ENCODE data around the gene RIOX2. TPM values are rescaled to one million over a fixed set of nuclear protein-coding genes. Genes with fewer than 3 reads are reported as not detected.
A peak's percentile ranks its signal among the peaks of the same experiment; 100 is the strongest.
"Not testable (repeated sequence)": the region's sequence is repeated elsewhere in the genome, so short reads cannot be mapped to it uniquely, and the experiment has no call there.

The RIOX2 gene
- polyA plus RNA-seq (ENCODE audit: insufficient read length in 3 of 3): 10 to 100 TPM; 31.8 to 41.6 (median 33.2) TPM
- long read RNA-seq, donor 1, partial matches to known transcripts: 23 of 25 reads
- long read RNA-seq, donor 1, other reads (novel, unspliced or antisense): 0 of 25 reads
- long read RNA-seq, donor 2, partial matches to known transcripts: 0 of 2 reads
- long read RNA-seq, donor 2, other reads (novel, unspliced or antisense): 0 of 2 reads
- long read RNA-seq, donor 3, full-length matches to known transcripts: 8 of 8 reads
- long read RNA-seq, donor 3, partial matches to known transcripts: 0 of 8 reads
- long read RNA-seq, donor 3, other reads (novel, unspliced or antisense): 0 of 8 reads
- long read RNA-seq, donor 4, full-length matches to known transcripts: 3 of 3 reads
- long read RNA-seq, donor 4, partial matches to known transcripts: 0 of 3 reads
- long read RNA-seq, donor 4, other reads (novel, unspliced or antisense): 0 of 3 reads
- long read RNA-seq, donor 5: 0 reads
- long read RNA-seq, donor 6, partial matches to known transcripts: 0 of 4 reads
- long read RNA-seq, donor 6, other reads (novel, unspliced or antisense): 0 of 4 reads
- long read RNA-seq, donor 7, partial matches to known transcripts: 0 of 7 reads
- long read RNA-seq, donor 7, other reads (novel, unspliced or antisense): 0 of 7 reads
- long read RNA-seq, donor 8, transcript RIOX2-203 (10 exons, 2,341 nt): major isoform, 10 of 12 reads
- long read RNA-seq, donor 8, partial matches to known transcripts: 0 of 12 reads
- long read RNA-seq, donor 8, other reads (novel, unspliced or antisense): 0 of 12 reads
- long read RNA-seq, donor 9, full-length matches to known transcripts: 5 of 5 reads
- long read RNA-seq, donor 9, partial matches to known transcripts: 0 of 5 reads
- long read RNA-seq, donor 9, other reads (novel, unspliced or antisense): 0 of 5 reads
- long read RNA-seq, donor 10, partial matches to known transcripts: 70 of 72 reads
- long read RNA-seq, donor 10, other reads (novel, unspliced or antisense): 0 of 72 reads
- long read RNA-seq, donor 11, full-length matches to known transcripts: 4 of 4 reads
- long read RNA-seq, donor 11, partial matches to known transcripts: 0 of 4 reads
- long read RNA-seq, donor 11, other reads (novel, unspliced or antisense): 0 of 4 reads
- long read RNA-seq, donor 12, partial matches to known transcripts: 0 of 2 reads
- long read RNA-seq, donor 12, other reads (novel, unspliced or antisense): 0 of 2 reads
- long read RNA-seq, donor 13, full-length matches to known transcripts: 14 of 14 reads
- long read RNA-seq, donor 13, partial matches to known transcripts: 0 of 14 reads
- long read RNA-seq, donor 13, other reads (novel, unspliced or antisense): 0 of 14 reads
- long read RNA-seq, donor 14, transcript RIOX2-203 (10 exons, 2,341 nt): major isoform, 7 of 8 reads
- long read RNA-seq, donor 14, partial matches to known transcripts: 0 of 8 reads
- long read RNA-seq, donor 14, other reads (novel, unspliced or antisense): 0 of 8 reads
- long read RNA-seq, donor 15, partial matches to known transcripts: 0 of 2 reads
- long read RNA-seq, donor 15, other reads (novel, unspliced or antisense): 0 of 2 reads
- long read RNA-seq, donor 16, transcript RIOX2-203 (10 exons, 2,341 nt): major isoform, 13 of 32 reads
- long read RNA-seq, donor 16, partial matches to known transcripts: 10 of 32 reads
- long read RNA-seq, donor 16, other reads (novel, unspliced or antisense): 6 of 32 reads

DNA sequence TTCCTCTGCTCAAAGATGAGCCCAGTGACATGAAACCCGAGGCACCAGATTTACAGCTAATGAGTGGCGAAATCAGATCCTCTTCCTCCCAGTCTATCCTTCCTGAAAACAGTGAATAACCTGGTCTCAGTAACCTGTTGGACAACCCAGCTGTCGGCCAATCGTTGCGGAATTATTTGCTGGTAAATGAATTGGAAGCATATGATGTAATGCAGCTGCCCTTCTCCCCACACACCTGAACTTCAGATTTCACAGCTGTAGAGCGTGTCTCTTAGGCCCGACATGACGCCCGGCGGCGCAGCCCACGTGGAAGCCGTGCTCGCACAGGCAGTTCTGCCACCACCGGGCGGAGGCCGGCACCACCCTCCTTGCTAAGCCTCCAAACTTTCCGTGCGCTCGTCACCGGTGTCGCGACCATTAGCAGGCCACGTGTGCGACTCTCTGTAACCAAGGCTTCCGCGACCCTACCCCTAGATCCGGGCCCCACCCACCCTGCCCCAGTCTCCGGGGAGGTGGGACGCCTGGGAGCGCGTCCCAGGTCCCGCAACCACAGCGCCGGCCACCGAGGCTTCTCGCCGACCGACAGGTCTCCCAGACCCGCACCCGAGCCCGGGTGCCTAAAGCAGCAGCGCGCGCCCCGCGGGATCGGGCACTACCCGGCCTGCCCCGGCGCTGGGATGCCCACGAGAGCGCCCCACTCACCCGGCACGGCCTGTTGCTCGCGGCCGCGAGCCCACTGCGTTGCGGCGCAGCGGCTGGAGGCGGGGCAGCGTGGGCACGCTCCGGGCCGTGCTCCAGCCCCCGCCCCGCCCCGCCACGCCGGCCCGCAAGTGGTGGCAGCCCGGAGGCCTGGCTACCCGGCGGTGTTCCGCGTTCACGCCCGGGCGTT is at the start of gene RIOX2:
Gene RIOX2 (minus strand): TSS at position 753 of the 889 bp plus-strand sequence. CDS start 4,838 bp downstream, outside the sequence.
- peak; percentile 22 to 64 (median 46) for DNase-seq (ENCODE audit: extremely low read depth in 1 of 11, low read depth in 9 of 11, low spot score in 4 of 11)

DNA sequence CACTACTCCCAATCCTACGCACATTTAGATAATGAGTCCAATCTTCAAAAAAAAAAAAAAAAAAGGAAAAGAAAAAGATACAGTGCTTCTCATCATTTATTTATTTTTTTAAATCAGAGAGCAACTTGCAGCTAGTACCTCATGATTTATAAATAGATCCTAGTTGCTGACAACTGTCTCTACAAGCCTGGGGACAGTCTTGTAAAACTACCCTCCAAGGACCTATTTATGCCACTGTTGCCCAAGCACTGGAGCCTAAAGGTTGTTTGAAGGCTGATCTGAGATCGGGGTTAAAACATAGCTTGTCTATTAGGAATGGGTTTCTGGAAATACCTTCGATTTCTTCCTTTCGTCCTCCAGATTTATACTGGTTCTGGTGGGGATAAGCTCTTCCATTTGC is 48.2 kb upstream of the RIOX2 start:
- no peak for DNase-seq (ENCODE audit: extremely low read depth in 1 of 11, low read depth in 9 of 11, low spot score in 4 of 11)

DNA sequence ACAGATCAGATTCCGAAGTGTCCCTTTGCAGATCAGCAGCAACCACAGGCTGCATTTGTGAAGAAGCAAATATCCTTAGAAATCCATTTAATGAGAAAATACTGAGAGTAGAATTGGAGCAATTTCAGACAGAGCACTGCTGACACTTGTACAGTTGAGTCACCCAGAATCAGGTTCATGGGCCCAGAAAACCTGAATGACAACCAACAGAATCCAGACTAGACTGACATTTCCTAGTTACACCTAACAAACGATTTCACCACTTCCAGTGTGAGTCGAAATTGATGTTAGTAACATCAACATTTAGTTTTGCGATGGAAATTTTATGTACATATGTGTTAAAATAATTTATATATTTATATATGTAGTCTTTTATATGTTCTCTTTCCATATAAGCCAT is 46.1 kb upstream of the RIOX2 start:
- DNase-seq (ENCODE audit: extremely low read depth in 1 of 11, low read depth in 9 of 11, low spot score in 4 of 11): no peak

- no peak for DNase-seq (ENCODE audit: extremely low read depth in 1 of 11, low read depth in 9 of 11, low spot score in 4 of 11)
These were observed 42.0 kb upstream of the RIOX2 start for GRCh38 chr3:98014268-98014585.

DNA sequence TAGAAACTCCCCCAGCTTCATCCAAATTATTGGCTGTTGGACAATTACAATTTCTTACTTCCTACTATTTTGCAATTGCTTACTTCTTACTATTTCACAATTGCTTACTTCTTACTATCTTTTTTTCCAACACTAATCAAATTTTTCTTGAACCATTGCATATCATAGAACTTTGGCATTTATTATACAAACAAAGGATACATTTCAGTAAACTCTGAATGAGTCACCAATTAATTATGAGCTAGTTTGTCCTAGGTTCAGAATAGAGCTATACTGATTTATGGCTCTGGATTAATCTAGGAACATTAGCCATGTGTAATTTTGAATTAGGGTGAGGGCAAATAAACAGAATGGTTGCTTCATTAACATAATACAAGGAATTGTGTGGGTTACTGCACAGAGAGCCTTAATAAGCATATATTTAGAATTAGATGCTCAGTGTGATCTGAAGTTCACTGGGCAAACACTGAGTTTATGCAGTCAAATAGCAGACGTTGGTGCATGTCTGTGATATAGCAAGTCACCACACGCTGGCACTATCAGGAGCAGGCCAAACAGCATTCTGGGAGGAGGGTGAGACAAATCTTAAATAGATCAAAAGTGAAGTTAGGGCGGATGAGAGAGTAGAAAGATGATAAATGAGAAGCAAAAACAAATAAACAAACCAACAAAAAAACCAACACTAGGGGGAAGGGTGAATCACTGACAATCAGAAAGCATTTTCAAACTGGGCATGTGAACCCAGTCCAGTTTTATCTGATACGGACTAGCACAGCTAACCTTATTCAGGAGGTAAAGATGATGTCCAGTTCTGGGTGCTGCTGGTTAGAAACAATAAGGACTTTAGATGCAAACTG is 41.4 kb upstream of the RIOX2 start:
- no peak for DNase-seq (ENCODE audit: extremely low read depth in 1 of 11, low read depth in 9 of 11, low spot score in 4 of 11)

- no peak for DNase-seq (ENCODE audit: extremely low read depth in 1 of 11, low read depth in 9 of 11, low spot score in 4 of 11)
These were observed 40.7 kb upstream of the RIOX2 start for GRCh38 chr3:98012979-98013378.

GRCh38 chr3:98010883-98011449 is 38.7 kb upstream of the RIOX2 start:
- DNase-seq (ENCODE audit: extremely low read depth in 1 of 11, low read depth in 9 of 11, low spot score in 4 of 11): not testable (repeated sequence)

DNA sequence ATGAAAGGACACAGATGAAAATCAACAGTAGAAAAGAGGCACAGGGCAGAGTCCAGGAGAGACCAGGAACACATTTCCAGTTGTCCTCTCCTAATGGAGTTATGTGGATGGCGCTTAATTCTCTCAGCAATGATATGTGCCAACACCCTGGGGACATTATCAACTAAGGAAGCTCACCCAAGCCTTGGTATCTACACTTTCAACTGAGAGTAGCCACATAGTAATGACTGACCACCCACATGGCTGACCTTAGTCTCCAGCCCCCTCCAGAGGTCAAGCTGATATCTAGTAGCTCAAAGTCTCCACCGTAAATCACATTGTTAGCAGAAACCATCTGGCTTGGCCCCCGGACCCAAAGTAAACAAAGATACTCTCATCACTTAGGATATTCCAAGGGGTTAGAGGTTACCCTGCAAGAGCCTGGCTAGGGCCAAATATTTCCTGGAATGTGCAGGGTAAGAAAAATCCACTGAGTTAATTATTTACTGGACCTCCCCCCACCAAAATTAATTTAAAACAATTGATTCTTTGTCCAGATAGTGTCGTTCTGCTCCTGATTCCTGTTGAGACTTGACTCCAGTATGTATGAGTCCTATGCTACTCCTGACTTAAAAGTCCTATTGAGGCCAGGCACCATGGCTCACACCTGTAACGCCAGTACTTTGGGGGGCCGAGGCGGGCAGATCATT is 38.1 kb upstream of the RIOX2 start:
- DNase-seq (ENCODE audit: extremely low read depth in 1 of 11, low read depth in 9 of 11, low spot score in 4 of 11): no peak

- DNase-seq (ENCODE audit: extremely low read depth in 1 of 11, low read depth in 9 of 11, low spot score in 4 of 11): no peak
These were observed 36.6 kb upstream of the RIOX2 start for GRCh38 chr3:98008855-98009254.

DNA sequence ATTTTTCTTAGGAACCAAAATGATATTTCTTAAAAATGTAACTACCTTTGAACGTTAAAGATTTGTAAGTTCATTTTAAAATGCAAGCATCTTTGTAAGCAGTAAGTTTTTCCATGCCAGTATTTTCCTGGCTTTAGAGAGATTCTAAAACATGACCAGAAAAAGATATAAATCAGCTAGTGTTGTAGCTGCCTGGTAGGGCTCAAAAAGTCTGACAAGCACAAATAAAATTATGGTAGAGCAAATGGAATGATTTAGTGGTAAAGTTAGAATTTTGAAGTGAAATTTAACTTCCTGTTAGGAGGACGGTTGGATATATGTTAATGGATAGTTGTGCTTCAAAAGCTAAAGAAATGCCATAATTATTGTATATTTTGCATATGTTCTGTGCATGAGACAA is 33.2 kb upstream of the RIOX2 start:
- no peak for DNase-seq (ENCODE audit: extremely low read depth in 1 of 11, low read depth in 9 of 11, low spot score in 4 of 11)

DNA sequence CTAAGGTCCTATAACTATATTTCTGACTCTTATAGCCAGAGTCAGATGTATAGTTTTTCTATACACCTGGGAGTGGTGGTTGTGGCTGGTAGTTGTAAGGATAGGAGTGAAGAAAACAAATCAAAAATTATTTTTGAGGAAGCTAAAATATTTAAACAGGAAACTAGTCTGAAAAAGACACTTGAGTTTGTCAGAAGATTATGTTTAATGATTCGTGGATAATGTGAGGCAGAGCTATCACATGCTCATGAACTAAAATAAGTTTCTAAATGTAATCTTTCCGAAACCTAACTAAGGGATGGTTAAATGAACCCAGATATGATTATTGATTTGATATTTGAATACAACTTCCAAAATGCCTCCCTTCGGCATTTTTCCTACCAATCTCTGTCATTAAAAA is 32.5 kb upstream of the RIOX2 start:
- no peak for DNase-seq (ENCODE audit: extremely low read depth in 1 of 11, low read depth in 9 of 11, low spot score in 4 of 11)

DNA sequence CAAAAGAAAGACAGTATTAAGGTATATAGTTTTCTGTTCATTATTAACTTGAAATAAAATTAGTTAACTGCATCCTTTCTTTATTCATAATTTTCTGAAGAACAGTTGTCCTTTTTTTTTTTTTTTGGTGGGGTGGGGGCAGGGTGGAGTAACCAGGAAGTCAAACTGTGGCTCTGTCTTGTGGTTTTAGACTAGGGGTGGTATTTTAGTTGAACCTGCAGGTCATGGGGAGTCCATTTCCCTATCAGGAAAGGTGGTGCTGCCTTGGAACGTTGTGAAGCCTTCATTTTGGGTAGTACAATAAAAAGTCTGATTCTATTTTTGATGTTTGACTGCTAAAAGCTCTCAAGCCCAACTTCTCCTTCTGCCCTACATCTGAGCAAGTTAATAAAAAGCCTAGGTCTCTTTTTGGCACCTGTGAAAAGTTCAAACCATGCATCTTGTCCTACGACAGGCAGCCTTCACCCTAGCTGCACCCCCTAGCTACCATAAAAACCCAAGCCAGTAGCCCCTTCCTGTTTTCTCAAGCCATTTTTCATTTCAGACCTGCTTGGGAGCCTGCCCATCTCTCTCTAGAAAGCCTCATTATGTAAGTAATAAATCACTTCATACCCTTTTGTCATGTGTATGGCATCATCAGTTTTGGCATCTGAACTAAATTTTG is 31.2 kb upstream of the RIOX2 start:
- no peak for DNase-seq (ENCODE audit: extremely low read depth in 1 of 11, low read depth in 9 of 11, low spot score in 4 of 11)

DNA sequence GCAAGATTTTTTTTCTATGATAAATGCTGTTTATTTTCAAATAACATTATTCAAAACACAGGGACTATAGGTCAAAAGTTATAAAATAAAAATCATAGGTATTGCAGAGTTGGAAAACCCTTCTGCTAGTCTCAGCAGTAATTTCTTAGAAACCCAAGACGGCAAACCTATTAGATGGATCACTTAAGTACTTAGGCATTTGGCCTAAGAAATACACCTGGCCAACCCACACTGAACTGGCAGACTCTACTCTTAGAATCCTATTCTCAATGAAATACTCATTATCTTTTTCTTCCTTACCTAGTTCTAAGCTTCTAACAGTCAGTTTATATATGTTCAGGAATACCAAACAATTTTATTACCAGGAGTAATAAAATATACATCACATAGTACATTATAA is 30.5 kb upstream of the RIOX2 start:
- DNase-seq (ENCODE audit: extremely low read depth in 1 of 11, low read depth in 9 of 11, low spot score in 4 of 11): no peak

- no peak for DNase-seq (ENCODE audit: extremely low read depth in 1 of 11, low read depth in 9 of 11, low spot score in 4 of 11)
These were observed 27.8 kb upstream of the RIOX2 start for GRCh38 chr3:97999994-98000393.

GRCh38 chr3:97999103-97999502 is 26.9 kb upstream of the RIOX2 start:
- DNase-seq (ENCODE audit: extremely low read depth in 1 of 11, low read depth in 9 of 11, low spot score in 4 of 11): no peak
